Activated naive CD4-positive, alpha-beta T cell treated with anti-CD3 and anti-CD28 coated beads, Interleukin-2, amount 50 U/mL, for 16 hours (primary cell): ENCODE data around the gene SPNS3.

Source experiments
- DNase-seq: peaks from one replicate; pipeline ENCODE4 v3.0.0-alpha.2; 2020

SPNS3 gene

DNA sequence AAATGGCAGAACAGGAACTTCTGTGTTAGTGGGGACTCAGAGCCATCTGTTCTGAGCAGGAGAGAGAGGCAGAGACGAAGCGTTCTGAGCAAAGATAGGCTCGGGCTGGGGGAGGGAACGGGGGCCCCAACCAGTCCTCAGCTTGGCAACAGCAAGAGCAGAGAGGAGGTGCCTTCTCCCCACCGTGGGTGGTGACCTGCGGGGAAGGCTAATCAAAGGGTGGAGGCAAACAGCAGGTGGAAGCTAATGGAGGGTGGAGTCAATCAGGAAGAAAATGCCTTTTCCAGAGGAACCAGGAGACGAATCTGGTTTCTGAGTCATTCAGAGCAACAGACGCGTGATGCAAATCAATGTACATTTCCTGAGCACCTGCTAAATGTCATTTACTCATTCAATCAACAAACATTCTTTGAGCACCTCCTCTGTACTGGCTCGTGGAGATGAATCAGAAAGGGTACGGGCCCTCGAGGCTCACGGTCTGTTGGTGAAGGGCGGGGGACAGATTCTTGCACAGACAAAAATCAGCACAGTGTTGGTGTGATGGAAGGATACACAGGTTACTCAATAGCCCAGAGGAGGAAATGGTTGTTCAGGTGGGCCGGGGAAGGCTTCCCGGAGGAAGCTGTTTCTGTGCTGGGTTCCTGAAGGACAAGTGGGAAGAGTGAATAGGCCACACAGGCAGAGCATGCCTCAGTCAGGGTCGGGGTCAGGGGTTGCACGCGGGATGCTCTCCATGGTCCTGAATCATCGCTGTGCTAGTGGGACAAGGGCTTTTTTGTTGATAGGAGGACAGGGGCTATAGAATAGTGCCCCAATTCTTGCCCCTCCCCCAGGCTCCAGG, 59.2 kb downstream of the SPNS3 start:
- DNase-seq = no peak

GRCh38 chr17:4497101-4497824, 63.5 kb downstream of the SPNS3 start:
- no peak for DNase-seq

GRCh38 chr17:4498461-4499397, 65.0 kb downstream of the SPNS3 start, which contains the start of gene SPNS2:
Gene SPNS2 (plus strand): TSS chr17:4498881. CDS start chr17:4499048, 167 bp downstream.
- peak; percentile 78 for DNase-seq

GRCh38 chr17:4499431-4500190, 65.9 kb downstream of the SPNS3 start:
- DNase-seq = peak; percentile 45

DNA sequence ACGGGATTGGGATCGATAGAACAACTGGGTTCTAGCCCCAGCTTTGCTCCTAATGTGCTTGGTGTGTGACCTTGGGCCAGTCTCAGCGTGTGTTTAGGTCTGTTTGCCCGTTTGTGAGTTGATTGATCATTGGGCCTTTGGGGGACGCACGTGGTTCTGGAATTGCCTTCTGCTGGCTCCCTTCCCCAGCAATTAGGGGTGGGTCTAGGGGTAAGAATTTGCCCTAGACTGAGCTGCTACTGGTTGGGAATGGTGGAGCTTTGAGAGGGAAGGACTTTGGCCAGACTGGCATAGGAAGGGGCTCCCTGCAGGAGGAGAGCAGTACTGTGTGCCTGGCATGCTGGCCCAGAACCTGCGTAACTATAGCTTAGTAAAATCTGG, 66.4 kb downstream of the SPNS3 start:
- DNase-seq = no peak

GRCh38 chr17:4501295-4501949, 67.7 kb downstream of the SPNS3 start:
- DNase-seq = no peak

DNA sequence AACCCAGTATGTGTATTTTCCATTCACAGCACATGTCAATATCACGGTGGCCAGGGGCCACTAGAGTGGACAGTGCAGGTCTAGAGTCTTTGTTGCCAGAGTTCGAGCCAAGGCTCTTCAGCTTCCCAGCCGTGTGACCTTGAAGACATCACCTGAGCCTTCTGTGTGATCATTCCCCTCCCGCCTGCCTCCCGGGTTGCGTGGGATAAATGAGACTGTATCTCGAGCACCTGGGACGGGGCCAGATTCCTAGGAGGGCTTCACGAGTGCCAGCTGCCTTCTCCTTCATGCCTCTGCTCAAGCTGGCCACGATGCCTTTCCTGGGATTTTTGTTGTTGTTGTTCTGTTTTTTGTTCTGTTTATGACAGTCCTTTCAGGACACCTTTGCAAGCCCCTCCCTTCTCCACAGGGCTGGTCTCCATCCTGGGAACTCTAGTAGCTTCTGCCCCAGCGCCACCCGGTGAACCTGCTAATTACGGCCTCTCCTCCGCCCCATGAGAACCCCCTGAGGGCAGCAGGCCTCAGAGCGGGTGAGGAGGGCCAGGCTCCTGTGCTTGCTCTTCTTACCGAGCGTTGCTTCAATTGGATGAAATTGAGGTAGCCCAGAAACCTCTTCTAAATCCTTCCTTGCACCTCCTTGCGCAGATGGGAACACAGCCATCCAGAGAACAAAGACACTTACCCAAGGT, 68.9 kb downstream of the SPNS3 start:
- DNase-seq = no peak

GRCh38 chr17:4503283-4504025, 69.7 kb downstream of the SPNS3 start:
- DNase-seq = no peak

GRCh38 chr17:4504188-4504587, 70.4 kb downstream of the SPNS3 start:
- no peak for DNase-seq

- no peak for DNase-seq
Observed at GRCh38 chr17:4505187-4505586, 71.4 kb downstream of the SPNS3 start.

DNA sequence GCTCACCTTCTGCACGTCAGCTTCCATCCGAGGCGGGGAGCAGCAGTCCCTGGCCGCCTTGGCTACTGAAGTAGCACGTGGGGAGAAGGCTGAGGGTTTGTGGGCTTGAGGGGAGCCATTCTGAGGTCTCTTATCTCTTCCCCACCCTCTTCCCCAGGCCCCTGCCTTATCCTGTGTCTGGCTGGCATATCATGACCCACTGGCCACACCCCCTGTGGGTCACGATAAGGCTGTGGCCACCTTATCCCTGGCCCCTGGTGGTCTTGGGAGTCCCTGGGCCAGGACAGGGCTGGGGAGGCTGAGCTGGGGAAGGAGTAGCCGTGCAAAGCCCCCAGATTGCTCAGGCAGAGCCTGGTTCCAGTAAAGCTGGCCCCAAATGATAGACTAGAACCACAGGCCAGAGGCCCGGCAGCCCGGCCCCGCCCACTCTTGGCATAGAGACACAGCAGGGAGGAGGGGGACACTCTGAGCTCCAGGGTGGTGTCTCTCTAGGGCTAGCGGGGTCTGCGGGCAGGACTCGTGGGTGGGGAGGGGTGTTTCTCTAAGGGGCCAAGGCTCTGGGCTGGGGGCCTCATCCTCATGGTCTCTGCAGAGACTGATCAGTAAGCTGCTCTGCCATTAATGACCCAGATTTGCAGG, 72.6 kb downstream of the SPNS3 start:
- no peak for DNase-seq

GRCh38 chr17:4506892-4507291, 73.2 kb downstream of the SPNS3 start:
- no peak for DNase-seq

DNA sequence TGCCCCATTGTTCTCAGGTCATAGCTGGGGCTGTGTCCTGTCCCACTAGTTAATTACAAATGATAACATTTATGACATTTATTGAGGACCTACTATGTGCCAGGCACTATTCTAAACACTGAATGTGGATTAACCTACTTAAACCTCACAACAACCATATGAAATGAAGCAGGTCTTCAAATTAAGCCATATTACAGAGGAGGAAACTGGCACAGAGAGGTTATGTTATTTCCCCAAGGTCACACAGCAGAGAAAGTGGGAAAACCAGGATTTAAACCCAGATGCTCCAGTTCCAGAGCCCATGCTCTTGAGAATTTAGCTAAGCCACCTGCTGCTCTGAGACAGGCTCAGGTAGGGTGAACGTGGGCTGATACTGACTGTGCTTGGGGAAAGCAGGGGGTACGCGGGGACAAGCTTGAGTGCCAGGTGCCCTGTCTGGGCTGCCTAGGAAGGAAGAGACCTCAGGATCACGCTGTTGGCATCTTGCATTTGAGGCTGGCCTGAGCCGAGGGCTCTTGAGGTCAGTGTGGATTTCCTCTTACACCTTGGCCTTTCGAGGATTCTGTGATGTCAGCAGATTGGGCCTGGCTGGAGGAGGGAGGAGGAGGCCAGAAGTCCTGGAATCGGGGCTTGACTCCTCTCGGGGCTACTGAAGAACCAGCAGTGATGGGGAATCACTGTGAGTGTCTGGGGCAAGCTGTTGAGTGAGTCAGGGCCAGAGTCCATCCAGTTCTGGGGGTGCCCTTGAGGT, 73.8 kb downstream of the SPNS3 start:
- no peak for DNase-seq

DNA sequence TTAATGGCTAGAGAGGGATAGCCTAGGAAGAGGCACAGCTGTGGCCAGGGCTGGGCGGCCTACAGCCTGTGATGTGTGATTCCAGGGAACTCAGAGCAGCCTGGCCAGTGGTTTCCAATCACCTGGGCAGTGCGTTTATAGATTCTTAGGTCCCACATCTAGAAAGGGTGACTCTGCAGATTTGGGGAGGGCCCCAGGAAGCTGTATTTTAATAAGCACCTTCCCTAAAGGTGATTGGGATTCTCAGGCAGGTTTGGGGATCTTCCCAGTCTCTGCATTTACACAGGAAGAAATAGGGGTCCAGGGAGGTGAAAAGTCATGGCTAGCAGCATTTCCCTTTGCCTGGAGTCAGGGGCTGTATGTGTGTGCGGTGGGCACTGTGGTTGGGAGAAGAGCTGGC, 74.5 kb downstream of the SPNS3 start:
- no peak for DNase-seq

- no peak for DNase-seq
Observed at GRCh38 chr17:4509401-4509800, 75.7 kb downstream of the SPNS3 start.

- no peak for DNase-seq
Observed at GRCh38 chr17:4509923-4510617, 76.3 kb downstream of the SPNS3 start.

DNA sequence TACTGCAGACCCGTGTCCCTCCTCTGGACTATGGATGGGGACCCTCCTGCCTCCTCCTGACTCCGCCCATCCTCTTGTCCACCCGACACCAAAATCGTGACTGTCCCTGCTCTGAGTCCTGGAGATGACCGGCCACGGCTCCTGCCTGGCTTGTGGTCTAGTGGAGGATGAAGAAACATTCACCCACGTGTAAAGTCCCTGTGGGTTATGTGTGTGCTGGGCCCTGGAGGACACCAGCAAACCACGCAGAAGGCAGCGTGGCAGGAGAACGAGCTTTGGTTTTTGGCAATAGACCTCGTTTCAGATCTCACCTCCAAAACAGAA, 76.8 kb downstream of the SPNS3 start:
- no peak for DNase-seq

GRCh38 chr17:4511199-4511932, 77.6 kb downstream of the SPNS3 start:
- no peak for DNase-seq
